Subcutaneous adipose tissue (tissue), 4 donors: ENCODE measurements around the gene ACSM4. TPM values are rescaled to one million over a fixed set of nuclear protein-coding genes. Genes with fewer than 3 reads are reported as not detected.

ENCODE experiments used
- total RNA-seq, 4 donors: library from RNA; depleted of rRNA; stranded (reverse); fragments of >200 nt; gene quantifications; one replicate each; pipeline ENCODE4 v1.1.0, GENCODE V29; 2016
- TF ChIP-seq, protein P1 (sequence below): fragments of 450-650 bp; IDR thresholded peaks from one replicate; pipeline ENCODE4 v1.5.1; 2016; ENCODE audit warnings: low read depth, mild to moderate bottlenecking, control low read depth, antibody characterized with exemption, moderate library complexity

Gene ACSM4, protein sequence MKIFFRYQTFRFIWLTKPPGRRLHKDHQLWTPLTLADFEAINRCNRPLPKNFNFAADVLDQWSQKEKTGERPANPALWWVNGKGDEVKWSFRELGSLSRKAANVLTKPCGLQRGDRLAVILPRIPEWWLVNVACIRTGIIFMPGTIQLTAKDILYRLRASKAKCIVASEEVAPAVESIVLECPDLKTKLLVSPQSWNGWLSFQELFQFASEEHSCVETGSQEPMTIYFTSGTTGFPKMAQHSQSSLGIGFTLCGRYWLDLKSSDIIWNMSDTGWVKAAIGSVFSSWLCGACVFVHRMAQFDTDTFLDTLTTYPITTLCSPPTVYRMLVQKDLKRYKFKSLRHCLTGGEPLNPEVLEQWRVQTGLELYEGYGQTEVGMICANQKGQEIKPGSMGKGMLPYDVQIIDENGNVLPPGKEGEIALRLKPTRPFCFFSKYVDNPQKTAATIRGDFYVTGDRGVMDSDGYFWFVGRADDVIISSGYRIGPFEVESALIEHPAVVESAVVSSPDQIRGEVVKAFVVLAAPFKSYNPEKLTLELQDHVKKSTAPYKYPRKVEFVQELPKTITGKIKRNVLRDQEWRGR
- total RNA-seq, result not detected

DNA sequence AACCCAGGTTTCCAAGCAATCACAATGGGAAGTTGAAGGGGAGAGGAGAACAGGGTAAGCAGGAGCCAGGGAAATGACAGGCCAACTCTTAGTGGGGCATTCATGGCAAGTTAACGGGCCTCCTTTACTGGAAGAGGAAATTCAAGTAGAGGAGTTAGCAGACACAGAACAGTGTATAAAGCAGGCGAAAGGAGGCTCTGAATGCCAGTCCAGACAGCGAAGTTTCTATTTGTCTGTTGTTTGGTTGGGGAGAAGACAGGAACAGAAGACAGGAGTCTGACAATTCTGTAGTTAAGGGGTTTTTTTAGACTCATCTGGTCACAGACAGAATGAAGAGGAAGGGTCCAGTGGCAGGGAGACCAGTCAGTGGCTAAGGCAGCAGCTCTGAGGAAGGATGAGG lies at the start of gene ACSM4:
ACSM4 (plus strand) TSS at position 301 of the 400 bp plus-strand sequence. CDS start 260 bp downstream, outside the sequence.
- TF ChIP-seq, protein P1, sequence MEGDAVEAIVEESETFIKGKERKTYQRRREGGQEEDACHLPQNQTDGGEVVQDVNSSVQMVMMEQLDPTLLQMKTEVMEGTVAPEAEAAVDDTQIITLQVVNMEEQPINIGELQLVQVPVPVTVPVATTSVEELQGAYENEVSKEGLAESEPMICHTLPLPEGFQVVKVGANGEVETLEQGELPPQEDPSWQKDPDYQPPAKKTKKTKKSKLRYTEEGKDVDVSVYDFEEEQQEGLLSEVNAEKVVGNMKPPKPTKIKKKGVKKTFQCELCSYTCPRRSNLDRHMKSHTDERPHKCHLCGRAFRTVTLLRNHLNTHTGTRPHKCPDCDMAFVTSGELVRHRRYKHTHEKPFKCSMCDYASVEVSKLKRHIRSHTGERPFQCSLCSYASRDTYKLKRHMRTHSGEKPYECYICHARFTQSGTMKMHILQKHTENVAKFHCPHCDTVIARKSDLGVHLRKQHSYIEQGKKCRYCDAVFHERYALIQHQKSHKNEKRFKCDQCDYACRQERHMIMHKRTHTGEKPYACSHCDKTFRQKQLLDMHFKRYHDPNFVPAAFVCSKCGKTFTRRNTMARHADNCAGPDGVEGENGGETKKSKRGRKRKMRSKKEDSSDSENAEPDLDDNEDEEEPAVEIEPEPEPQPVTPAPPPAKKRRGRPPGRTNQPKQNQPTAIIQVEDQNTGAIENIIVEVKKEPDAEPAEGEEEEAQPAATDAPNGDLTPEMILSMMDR, result no peak

DNA sequence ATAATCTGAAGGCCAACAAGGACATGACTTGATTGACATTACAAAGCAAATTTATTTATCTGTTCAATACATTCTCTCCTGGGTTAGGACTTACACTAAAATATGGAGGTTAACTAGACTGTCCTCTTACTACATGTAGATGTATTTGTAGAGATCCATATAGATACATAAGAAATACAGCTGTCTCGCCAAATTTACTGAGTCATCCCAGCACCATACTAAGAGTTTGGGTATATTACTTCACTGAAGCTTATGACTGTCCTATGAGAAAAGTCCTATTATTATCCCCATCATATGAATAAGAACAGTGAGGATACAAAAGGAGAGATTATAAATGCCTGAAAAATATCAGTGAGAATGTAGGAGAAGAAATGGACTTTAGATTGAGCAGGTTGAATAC lies 44.8 kb upstream of the ACSM4 start:
- TF ChIP-seq, protein P1, result no peak

DNA sequence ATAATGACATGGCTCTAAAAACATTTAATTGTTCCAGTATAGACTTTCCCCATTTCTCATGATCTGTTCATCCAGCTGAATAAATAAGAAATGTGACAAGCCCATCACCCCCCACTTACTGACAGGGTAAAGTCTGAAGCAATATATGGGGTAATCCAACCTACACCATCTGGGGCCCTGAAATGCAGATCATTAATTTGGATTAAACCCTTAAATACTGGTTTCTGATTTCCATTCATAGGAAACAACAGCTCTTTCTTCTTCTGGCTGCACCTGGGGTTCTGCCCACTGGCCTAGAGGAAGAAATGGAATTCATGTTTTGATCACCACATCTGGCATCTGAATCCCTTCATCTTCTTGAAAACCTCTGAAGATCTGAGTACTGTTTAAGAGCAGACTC lies 39.3 kb upstream of the ACSM4 start:
- TF ChIP-seq, protein P1, result no peak

DNA sequence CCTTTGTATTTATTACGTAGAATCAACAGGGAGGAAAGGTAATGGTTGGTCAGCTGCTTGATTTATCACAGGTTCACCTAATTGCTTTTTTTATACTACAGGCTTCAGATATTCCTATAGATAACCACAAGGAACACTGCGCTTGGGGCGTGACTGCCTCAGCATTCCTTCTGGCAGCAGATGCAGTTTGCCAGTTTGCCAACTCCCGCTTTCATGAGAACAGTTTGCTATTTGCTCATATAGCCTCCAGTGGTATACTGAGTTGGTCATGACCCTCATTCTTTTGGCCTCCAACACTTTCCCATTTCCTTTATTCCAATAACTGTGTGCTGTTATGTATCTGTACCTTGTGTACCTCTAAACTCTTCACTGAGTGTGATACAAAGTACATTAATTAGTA lies 38.6 kb upstream of the ACSM4 start:
- TF ChIP-seq, protein P1, result no peak

DNA sequence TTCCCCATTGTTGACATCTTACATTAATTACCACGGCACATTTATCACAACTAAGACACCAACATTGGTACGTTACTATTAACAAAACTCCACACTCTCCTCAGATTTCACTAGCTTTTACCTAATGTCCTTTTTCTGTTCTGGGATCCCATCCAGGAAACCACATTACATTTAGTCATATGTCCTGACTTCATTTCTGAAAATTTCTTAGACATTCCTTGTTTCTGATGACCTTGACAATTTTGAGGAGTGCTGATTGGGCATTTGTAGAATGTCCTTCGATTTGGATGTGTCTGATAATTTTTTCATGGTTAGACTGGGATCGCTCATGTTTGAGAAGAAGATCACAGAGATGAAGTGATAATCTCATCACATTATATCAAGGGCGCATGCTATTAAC lies 34.6 kb upstream of the ACSM4 start:
- TF ChIP-seq, protein P1, result no peak

DNA sequence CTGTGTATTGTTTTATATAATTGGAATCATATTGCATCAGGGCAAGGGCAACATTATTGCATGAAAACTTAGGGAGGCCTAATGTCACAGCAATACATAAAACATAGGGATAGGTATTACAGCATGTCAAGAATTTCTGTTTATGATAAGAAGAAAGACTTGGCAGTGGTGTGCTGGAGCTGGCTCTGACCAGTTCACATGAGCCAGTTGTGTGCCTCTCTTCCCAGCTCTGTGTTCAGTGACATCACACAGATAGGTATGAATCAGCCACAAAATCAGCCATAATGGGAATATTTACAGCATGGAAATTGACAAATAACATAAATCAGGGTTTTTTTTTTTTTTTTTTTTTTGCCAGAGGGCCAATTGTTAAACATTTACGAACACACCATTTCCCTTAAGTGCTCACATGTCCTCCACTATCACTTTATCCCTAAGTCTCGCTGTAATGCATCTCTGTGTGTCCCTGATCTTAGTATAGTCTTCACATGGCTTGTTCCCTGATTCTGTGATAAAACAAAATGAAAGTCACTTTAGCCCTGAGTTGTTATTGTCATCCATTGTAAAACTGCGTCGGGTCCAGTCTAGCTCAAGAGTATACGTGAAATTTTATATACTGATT lies 31.9 kb upstream of the ACSM4 start:
- TF ChIP-seq, protein P1, result no peak

DNA sequence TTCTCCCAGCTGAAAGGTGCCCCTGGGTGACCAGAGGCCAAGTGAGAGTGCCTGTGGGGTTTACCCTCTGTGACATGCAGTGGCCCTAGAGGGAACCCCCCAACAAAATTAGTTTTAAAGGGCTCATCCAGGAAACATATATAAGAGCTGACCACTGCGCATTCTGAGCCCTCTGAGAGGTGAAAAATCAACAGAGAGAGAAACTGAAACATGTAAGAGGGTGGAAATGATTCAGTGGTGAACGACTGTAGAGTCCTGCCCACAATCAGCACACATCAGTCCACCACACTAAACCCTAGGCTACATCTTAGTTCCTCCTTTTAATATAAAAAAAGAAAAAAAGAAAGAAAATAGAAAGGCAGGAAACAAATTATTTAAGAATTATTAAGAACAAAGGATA lies 21.0 kb upstream of the ACSM4 start:
- TF ChIP-seq, protein P1, result no peak
